Esophagus squamous epithelium (tissue), 4 donors: ENCODE results near the gene TEX29.

Experiments
- POLR2A ChIP-seq, 4 donors: fragments of 450-650 bp; IDR thresholded peaks; one replicate each; pipeline ENCODE4 v1.6.1; 2017; ENCODE audit warnings: antibody characterized with exemption in 4 of 4, mild to moderate bottlenecking in 4 of 4, moderate library complexity in 3 of 4
- TF ChIP-seq, protein P1 (sequence below), 6 experiments: fragments of 450-650 bp in 4 of 6; fragments of 200-600 bp in 2 of 6; sonication (generic) in 2 of 6; IDR thresholded peaks; one replicate each; pipeline ENCODE4 v1.5.1; 2016 to 2019; ENCODE audit warnings: antibody characterized with exemption in 6 of 6, mild to moderate bottlenecking in 4 of 6, moderate library complexity in 4 of 6

- TF ChIP-seq POLR2A (IDR thresholded peaks at IDR 0.05): no peak
- TF ChIP-seq, protein P1, sequence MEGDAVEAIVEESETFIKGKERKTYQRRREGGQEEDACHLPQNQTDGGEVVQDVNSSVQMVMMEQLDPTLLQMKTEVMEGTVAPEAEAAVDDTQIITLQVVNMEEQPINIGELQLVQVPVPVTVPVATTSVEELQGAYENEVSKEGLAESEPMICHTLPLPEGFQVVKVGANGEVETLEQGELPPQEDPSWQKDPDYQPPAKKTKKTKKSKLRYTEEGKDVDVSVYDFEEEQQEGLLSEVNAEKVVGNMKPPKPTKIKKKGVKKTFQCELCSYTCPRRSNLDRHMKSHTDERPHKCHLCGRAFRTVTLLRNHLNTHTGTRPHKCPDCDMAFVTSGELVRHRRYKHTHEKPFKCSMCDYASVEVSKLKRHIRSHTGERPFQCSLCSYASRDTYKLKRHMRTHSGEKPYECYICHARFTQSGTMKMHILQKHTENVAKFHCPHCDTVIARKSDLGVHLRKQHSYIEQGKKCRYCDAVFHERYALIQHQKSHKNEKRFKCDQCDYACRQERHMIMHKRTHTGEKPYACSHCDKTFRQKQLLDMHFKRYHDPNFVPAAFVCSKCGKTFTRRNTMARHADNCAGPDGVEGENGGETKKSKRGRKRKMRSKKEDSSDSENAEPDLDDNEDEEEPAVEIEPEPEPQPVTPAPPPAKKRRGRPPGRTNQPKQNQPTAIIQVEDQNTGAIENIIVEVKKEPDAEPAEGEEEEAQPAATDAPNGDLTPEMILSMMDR (IDR thresholded peaks at IDR 0.05): no peak
These were observed 72.9 kb downstream of the TEX29 start for GRCh38 chr13:111393221-111393790.
